Activated CD8-positive, alpha-beta memory T cell treated with anti-CD3 and anti-CD28 coated beads, Interleukin-2, amount 50 U/mL, for 4 hours (primary cell): ENCODE results near the gene ACVR1B.

Source experiments
- DNase-seq: peaks from one replicate; pipeline ENCODE4 v3.0.0-alpha.2; 2020

ACVR1B gene

DNA sequence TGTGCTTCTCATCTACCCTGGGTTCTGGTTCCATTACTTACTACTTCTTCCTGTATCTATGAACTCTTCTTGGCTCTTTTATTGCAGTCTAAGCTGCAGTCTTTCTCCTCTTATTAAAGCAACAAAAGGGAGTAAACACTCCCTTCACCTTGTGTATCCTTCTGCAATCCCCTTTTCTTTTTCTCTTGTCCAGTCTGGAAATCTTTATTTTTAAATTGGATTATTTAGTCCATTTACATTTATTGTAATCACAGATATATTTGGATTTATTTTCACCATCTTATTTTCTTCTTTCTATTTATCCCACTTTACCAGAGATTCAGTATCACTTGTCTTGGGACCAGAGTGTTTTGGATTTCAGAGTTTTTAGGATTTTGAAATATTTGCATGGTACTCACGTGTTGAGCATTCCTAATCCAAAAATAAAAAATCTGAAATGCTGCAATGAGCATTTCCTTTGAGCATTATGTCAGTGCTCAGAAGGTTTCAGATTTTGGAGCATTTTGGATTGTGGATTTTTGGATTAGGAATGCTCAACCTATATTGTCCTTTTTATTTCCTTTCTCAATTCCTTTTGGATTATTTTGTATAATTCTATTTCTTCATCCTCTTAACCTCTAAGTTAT, 6.8 kb upstream of the ACVR1B start:
- no peak for DNase-seq

DNA sequence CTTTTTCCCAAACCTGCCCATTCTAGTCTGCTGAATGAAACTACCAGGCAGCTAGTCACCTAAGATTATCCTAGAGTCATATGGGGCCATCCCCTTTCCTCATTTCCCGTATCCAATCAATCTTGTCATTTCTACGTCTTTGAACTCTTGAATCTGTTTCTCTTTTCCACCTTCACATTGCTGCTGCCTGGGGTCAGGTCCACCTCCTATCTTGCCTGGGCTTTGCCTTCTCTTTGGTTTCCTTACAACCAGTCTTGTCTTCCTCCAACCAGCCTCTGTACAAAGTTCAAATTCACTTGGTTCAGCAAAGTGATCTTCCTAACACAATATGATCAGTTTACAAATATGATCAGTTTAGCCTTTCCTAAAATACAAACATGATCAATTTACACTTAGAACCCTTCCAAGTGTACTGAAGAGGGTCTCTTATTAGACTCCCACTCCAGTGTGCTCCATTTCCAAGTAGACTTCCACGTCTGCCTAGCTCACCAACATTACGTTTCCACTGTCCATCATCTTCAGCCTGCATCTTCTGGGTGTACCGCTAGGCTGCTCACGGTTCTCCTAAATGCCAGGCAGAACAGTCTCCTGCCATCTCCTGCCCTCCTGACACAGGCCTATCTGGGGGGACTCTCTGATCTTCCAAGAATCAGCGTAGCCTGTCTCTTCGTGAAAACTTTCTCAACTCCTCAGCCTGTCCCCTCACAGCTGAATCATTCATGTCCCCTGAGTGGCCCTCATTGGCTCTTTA, 4.1 kb upstream of the ACVR1B start:
- DNase-seq: no peak

DNA sequence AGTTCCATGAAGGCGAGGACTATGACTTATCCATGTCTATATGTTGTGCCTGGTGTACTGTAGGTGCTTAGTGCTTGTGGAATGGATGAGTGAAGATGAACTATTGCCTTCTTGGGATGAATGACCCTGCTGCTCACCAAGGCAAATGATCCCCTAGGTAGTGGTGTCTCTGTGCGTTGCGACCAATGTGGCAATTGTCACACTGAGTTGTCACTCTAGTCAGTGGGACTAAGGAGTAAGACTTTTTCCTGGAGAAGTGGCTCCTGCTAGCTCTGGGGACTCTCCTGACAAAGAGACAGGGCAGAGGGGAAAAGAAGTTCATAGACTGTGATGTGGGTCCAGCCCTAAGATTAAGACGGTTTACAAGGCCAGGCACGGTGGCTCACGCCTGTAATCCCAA, 3.4 kb upstream of the ACVR1B start:
- DNase-seq: no peak

DNA sequence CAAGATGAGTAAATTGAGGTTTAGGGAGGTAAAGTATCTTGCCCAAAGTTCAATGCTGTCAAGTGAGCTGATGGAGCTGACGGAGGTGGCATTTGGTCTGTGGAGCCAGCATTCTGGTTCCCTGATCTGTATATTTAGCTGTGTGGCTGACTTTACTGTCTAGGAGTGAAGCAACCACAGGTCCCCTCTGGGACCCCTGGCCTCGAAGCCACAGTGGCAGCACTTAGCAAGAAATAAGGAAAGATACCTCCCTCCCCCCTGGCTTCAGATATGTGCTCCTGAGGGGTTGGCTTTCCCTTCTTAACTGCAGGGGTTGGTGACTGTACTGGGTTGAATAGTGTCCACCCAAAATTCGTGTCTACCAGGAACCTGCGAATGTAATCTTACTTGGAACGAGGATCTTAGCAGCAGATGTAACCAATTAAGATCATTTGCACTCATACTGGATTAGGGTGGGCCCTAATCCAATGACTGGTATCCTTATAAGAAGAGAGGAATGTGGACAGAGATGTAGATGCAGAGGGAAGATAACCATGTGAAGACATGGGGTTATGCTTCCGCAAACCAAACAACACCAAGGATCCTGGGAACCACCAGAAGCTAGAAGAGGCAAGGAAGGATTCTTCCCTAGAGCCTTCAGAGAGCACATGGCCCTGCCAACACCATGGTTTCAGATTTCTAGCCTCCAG, 2.0 kb upstream of the ACVR1B start:
- DNase-seq: no peak

DNA sequence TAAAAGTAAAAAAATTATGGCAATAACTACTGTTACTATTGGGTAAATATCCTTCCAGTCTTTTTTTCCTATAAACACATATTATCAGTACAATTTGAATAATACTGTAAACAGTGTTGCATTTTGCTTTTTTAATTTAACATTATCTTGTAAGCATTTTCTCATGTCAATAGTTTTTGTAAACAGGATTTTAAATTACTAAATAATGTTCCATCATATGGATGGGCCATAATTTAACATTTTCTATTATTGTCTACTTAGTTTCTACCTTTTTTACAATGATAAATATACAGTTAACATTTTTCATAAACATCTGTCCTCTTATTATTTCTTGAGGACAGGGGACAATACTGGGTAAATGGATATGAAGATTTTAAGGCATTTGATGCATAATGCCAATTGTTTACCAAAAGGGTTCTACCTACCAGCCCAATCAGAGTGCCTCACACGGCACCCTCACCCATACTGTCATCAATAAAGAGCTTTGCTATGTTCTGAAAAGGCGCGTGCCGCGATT, 759 bp upstream of the ACVR1B start:
- no peak for DNase-seq

DNA sequence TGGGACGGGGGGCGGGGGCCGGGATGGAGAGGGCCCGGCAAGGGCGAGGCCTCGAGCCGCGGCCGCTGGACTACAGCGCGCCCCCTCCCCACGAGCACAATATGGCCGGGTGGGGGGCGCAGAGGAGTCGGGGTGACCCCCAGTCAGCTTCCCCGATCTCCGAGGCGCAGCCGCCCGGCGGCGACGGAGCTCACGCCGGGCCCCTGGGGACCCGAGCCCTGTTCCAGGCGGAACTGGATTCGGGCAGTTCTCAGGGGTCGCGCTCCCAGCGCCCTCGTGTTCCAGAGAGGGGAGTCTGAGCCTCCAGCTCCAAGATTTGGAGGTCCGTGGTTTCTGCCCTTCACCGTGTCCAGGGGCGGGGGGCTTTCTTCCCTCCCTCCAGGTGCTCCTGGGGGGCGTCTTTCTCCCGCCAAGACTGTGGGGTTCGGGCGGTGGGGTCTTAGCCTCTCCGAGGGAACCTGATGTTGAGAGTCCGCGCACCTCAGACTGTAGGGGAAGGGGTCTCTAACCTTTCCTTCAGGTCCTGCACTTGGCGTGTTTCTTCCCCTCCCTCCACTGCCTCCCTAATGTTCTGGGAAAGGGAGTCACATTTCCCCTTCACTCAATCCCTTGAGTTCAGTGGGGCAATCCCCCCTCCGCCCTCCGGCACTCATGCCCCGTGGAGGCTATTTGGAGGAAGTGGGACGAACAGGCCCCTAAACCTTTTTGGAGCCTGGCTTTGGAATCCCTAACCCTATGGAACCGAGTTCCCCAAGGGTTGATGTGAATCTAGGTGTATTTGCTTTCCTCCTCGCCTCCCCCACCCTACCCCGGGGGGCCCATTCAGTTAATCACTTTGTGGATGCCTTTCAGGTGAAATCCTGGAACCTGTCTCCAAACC, 584 bp downstream of the ACVR1B start:
- no peak for DNase-seq

DNA sequence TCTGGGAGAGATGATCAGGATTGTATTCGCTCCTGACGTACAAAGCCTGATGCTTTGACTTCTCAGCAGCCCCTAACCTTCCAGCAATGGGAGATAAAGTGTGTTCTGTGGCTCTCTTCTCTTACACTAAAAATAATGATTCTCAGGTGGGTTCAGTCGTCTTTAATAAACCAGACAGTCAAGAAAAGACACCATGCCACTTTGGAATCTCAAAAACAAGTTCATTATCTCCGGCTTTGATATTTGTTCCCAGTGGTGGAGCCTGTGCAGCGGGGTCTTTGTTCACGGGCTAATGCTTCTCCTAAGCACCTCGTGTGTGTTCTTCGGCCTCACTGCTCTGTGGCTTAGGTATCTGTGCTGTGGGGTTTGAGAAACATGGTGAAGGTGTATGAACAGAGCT, 1.6 kb downstream of the ACVR1B start:
- DNase-seq: no peak

DNA sequence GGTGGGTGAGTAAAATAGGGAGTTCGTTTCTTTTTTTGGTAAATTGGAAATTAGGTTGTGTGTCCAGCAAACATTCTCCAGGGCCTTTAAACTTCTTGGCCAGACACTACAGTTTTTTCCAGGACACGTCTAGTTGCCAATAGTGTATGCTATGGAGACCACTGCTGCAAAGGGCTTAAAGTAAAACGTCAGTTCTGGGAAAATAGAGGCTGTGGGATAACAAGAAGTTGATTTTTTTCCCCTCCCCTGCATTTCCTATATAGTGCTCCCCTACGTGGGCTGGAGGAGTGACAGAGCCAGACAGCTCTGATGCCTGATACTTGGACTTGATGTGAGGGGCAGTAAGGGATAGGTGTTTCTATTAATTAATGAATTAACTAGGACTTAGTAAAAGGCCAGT, 2.4 kb downstream of the ACVR1B start:
- no peak for DNase-seq

DNA sequence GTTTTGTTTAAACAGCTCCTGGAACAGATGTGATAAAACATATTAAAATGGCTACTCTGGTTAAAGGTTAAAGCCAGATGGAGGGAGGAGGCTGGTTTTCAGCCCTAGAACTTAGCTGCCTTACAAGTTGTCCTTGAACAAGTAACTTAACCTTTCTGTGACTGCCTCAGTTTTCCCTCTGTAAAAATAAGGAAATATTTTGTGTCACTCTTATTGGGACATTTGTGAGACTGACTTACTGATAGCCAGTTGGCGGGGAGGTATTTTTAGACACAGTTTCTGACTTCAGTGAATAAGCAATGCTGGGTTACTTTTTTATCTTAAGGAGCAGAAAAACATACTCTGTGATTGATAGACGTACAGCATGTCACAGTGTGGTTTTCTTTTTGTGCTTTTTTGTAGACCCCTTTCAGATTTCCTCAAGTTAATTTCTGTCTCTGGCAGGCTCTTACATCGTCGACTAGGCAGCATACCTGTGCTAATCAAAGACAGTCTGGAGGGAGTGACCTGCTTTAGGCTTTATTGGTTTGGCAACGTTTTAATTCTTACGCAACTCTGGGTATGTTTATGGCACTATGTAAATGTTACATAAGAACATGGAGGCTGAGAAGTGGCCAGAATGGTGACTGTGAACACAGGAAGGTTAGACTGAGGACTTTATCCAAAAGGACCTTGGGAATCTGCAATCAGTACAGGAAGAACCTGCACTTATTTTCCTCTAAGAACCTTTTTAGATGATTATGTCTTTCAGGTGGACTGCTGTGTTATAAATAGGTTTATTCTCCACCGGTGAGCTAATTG, 3.3 kb downstream of the ACVR1B start:
- no peak for DNase-seq

DNA sequence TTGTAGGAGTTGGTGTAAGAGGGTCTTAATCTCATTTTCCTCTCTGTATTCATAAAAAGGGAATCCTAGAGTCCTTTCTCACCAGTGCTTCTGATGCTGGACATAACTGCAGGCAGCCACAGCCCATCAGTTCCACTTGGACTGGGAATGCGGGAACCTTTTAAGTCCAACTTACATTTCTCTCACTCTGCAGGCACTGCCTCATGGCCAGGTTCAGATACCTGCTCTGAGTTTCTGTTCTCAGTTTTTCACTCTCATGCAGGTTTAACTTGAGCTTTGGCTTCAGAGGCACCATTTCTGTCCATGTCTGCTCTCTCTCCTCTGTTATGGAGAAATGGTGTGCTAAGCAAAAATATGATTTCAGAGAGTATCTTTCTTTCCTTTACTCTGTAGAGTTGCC, 4.2 kb downstream of the ACVR1B start:
- no peak for DNase-seq

DNA sequence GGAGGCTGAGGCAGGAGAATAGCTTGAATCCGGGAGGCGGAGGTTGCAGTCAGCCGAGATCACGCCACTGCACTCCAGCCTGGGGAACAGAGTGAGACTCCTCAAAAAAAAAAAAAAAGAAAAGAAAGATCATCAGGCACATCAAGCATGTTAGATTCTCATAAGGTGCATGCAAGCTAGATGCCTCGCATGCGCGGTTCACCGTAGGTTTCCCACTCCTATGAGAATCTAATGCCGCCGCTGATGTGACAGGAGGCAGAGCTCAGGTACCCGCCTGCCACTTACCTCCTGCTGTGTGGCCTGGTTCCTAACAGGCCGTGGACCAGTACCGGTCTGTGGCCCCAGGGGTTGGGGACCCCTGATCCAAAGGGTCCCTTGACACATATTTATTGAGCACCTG, 7.0 kb downstream of the ACVR1B start:
- DNase-seq: no peak

DNA sequence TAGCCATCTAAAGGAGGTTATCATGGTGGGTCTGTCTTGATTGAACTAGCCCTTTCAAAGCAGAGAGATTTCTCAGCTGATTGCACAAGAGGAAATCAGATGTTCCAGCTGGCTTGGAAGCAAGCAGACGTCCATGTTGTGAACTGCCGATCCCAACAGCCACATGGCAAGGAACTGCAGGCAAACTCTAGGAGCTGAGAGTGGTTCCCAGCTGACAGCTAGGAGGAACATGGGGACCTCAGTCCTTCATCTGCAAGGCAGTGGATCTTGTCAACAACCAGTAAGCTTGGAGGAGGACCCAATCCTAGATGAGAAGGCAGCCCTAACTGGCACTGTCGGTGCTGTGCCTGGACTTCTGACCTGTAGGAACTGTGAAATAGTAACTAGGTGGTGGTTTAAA, 7.7 kb downstream of the ACVR1B start:
- DNase-seq: no peak

DNA sequence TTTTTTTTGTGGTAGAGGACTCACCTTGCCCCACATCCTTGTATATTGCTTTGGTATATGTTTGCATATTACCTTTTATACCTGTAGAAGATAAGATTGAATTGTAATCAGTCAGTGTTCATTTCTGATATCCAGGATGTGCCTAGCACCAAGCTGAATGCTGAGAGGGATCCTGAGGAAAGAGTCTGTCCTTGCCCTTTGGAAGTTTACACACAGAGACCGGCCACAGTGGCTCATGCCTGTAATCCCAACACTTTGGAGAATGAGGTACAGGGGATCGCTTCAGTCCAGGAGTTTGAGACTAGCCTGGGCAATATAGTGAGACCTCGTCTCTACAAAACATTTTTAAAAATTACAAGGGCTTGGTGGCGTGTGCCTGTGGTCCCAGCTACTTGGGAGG, 8.4 kb downstream of the ACVR1B start:
- DNase-seq: no peak

DNA sequence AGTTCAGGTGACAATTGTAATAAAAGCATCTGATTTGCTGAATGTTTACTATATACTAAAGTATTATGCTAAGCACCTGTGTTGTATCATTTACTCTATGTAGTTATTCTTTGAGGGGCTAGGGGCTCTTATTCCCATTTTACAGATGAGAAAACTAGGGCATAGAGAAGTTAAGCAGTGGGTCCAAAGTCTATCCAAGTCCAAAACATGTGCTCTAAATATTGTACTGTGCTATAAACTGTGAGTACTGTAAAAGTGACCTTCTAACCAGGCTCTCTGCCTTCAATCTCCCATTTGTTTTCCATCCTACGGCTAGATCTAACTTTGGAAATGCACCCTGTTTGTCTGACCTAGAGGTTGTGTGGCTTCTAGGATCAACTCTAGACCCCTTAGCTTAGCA, 9.0 kb downstream of the ACVR1B start:
- no peak for DNase-seq

DNA sequence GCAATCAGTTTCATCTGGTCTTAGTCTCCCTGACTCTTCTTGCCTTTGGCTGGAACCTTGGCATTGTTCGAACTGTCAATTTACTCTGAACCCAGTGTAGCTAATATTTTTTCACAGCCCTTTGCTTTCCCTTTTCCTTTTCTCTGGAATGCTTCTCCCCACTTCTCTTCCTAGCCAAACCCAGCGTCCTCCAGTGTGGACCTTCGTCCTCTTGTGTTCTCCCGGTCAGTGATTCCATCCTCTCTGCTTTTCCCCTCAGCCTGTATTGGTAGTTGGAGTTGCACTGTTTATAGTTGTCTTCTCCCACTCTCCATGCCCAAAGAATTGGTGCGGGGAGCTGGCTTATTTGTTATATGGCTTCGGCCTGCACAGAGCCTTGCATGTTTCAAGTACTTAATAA, 9.4 kb downstream of the ACVR1B start:
- DNase-seq: no peak

DNA sequence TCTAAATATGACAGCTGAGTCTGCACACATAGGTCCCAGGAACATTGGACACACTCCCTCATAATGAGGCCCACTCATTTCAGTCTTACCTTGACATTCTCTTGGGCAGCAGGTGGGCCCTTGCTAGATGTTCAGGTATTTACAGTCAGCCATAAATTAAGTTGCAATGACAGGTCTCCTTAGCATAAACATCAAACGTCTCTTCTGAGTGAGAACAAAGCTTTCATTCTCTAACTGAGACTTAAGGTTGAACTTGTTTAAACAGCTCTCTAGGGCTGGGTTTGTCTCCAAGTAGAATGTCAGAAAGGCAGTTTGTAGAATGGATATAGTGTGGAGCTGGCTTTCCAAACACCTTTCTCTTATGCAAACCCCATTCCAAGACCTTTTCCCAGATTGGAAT, 10.3 kb downstream of the ACVR1B start:
- DNase-seq: no peak

DNA sequence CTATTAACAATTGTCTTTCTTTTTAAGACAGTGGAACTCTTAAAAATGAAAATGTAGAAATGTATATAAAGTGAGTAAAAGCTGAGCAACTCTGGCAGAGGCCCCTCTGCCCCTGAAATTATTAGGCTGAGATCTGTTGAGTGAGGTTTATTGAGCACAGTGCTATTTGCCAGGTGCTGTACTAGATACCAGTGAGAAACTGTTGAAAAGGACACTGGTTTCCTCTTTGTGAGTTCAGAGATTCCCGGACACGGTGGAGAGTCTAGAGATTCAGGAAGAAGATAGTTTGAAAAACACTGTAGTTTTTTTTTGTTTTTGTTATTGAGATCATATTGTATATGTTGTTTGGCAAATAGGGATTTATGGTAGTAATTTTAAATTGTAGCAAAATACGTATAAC, 11.2 kb downstream of the ACVR1B start:
- no peak for DNase-seq

DNA sequence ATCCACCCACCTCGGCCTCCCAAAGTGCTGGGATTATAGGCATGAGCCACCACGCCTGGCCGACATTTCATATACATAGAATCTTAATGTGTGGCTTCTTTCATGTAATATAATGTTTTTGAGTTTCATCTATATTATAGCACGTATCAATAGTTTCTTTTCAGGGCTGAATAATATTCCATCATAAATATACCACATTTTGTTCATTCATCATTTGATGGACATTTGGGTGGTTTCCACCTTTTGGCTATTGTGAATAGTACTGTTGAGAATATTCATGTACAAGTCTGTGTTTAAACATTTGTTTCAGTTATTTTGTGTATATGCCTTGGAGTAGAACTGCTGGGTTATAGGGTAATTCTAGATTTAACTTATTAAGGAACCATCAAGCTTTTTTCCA, 12.0 kb downstream of the ACVR1B start:
- no peak for DNase-seq

DNA sequence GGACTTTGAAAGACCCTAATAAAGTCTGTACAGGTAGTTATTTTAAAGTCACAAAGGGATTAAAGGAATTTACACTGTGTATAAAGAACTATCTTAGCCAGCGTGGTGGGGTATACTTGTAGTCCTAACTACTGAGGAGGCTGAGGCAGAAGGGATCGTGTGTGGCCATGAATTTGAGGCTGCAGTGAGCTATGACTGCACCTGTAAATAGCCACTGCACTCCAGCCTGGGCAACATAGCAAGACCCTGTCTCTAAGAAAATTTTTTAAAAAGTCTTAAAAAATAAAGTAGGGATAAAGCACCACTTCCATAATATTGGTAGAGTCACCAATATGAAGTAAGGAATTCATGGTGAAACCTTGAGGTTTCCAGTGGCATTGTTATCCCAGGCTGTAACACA, 18.1 kb downstream of the ACVR1B start:
- DNase-seq: no peak

DNA sequence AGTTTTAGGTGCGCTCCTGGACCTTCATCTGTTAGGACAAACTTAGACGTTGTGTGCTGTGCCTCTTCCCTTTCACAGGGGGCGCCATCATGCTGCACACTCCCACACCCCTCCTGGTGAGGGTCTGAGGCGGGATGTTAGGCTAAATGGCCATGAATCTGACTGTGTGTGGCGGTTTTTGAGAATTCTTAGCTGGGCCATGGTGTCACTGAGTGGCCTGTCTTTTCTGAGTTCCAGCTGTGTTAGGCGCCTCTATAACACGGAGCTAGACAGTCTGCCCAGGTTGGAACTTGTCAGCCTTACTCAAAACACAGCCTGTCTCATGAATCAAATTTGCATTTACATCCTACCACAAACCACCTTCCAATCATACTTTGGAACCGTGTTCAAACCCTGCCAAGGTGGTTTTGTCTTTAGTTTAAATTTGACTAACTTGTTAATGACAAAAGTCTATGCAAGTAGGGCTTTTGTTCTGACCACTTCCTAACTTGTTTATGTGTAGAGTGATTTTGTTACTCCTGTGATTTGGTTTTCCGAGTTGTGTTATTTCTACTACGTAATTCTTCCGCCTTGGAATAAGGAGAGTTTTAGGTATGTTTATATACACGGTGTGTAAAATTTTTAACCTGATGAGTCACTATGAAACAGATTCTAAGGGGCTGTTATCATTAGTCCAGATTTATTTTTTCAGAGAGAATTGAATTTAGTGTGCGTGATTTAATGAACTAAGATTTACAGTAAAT, 19.6 kb downstream of the ACVR1B start:
- DNase-seq: peak; percentile 22

DNA sequence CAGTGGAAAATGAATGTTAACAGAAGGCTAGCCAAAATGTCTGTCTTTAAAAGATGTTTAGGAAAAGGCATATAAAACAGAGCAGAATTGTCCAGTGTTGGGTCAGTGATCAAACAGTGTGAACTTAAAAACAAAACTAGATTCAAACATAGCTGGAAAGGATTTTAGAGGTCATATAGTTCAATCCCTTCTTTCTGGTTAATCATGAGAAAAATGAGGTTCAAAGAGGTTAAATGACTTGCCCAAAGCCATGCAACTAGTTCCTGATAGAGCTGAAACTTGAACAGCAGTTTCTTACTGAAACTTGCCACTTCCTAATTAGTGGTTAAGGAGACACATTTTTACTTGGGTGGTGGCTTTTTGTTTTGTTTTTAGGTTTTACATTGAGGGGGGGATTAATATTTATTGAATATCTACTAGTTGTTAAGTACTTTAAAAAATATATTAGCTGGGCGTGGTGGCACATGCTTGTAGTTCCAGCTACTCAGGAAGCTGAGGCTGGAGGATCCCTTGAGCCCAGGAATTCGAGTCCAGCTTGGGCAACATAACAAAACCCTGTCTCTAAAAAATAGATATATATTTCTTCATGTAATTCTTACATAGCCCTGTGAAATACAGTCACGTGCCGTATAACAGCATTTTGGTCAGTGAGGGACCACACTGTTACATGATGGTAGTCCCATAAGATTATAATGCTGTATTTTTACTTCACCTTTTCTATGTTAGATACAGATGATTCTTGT, 20.4 kb downstream of the ACVR1B start:
- DNase-seq: no peak
